SK-N-SH (cell line): ENCODE measurements around the gene SRGAP1. TPM values are rescaled to one million over a fixed set of nuclear protein-coding genes. Genes with fewer than 3 reads are reported as not detected.

Experiments
- CTCF ChIA-PET: fragments of 300-600, 350-600 bp; formaldehyde crosslinking; extraction: SDS; loops from one replicate; lab custom pipeline; 2021; lab: Yijun Ruan, JAX
- POLR2A ChIA-PET: fragments of 350-600 bp; sonication (Branson Sonifier 250); formaldehyde crosslinking; extraction: SDS; loops from one replicate; lab custom pipeline; 2020; ENCODE audit warnings: antibody characterized with exemption, inconsistent platforms; lab: Yijun Ruan, JAX
- DNase-seq: peaks from one replicate; pipeline ENCODE4 v3.0.0; 2012
- H2AFZ ChIP-seq: fragments of 200-600 bp; sonication (generic); 2 replicates; pipeline ENCODE4 v1.8.1; 2016; ENCODE audit warnings: antibody characterized with exemption, mild to moderate bottlenecking, low read depth
- H3F3A ChIP-seq: fragments of 200-600 bp; sonication (generic); replicated peaks from 2 replicates; pipeline ENCODE3; 2016; ENCODE audit warnings: antibody characterized with exemption, mild to moderate bottlenecking; ENCODE audit not compliant: insufficient read depth
- H3K27ac ChIP-seq, 2 experiments: fragments of 200-500 bp in 1 of 2; fragments of 200-600 bp in 1 of 2; sonication (Bioruptor generic) in 1 of 2; sonication (generic), shearing (Covaris generic) in 1 of 2; 2 replicates each; pipeline versions ENCODE4 v1.5.1 to v1.6.1; 2014 to 2016; ENCODE audit warnings: low read depth in 2 of 2, inconsistent platforms in 1 of 2, low read length in 1 of 2, mild to moderate bottlenecking in 1 of 2, mixed read lengths in 1 of 2
- H3K27me3 ChIP-seq: fragments of 200-600 bp; sonication (generic), shearing (Covaris generic); 2 replicates; pipeline ENCODE4 v1.6.1; 2016; ENCODE audit warnings: mixed run types; ENCODE audit not compliant: insufficient read depth
- H3K36me3 ChIP-seq, 2 experiments: fragments of 200-500 bp in 1 of 2; fragments of 200-600 bp in 1 of 2; sonication (Bioruptor generic) in 1 of 2; sonication (generic) in 1 of 2; replicated peaks in 1 of 2; 2 replicates each; pipeline versions ENCODE3 to v1.5.1; 2014 to 2016; ENCODE audit warnings: low read length in 1 of 2, mild to moderate bottlenecking in 1 of 2; ENCODE audit not compliant: insufficient read depth in 2 of 2, control insufficient read depth in 1 of 2
- H3K4me1 ChIP-seq, 2 experiments: fragments of 200-500 bp in 1 of 2; fragments of 200-600 bp in 1 of 2; sonication (Bioruptor generic) in 1 of 2; sonication (generic), shearing (Covaris generic) in 1 of 2; 2 replicates each; pipeline versions ENCODE4 v1.5.1 to v1.6.1; 2014 to 2016; ENCODE audit warnings: low read depth in 1 of 2, low read length in 1 of 2, mixed run types in 1 of 2; ENCODE audit not compliant: insufficient read depth in 2 of 2, control insufficient read depth in 1 of 2
- H3K4me2 ChIP-seq: fragments of 200-600 bp; sonication (generic), shearing (Covaris generic); 2 replicates; pipeline ENCODE4 v1.6.1; 2017; ENCODE audit warnings: mixed run types
- H3K4me3 ChIP-seq, 2 experiments: fragments of 200-500 bp in 1 of 2; fragments of 200-600 bp in 1 of 2; sonication (Bioruptor generic) in 1 of 2; sonication (generic), shearing (Covaris generic) in 1 of 2; 2 replicates each; pipeline versions ENCODE4 v1.5.1 to v1.8.1; 2014 to 2016; ENCODE audit warnings: low read depth in 2 of 2, inconsistent platforms in 1 of 2, low read length in 1 of 2, mild to moderate bottlenecking in 1 of 2, mixed read lengths in 1 of 2, moderate library complexity in 1 of 2
- H3K79me2 ChIP-seq: fragments of 200-600 bp; sonication (generic); 2 replicates; pipeline ENCODE4 v1.8.1; 2017; ENCODE audit warnings: mild to moderate bottlenecking; ENCODE audit not compliant: insufficient read depth
- H3K9ac ChIP-seq: fragments of 200-600 bp; sonication (generic); 2 replicates; pipeline ENCODE4 v1.6.1; 2017; ENCODE audit warnings: mixed run types
- H3K9me2 ChIP-seq: fragments of 200-600 bp; sonication (generic); 2 replicates; pipeline ENCODE4 v1.6.1; 2017; ENCODE audit warnings: mixed run types
- H3K9me3 ChIP-seq: fragments of 200-600 bp; sonication (generic); 2 replicates; pipeline ENCODE4 v1.6.1; 2017; ENCODE audit warnings: mixed run types, mild to moderate bottlenecking, moderate library complexity
- H4K20me1 ChIP-seq: fragments of 200-600 bp; sonication (generic); 2 replicates; pipeline ENCODE4 v1.6.1; 2017; ENCODE audit warnings: mild to moderate bottlenecking, mixed run types; ENCODE audit not compliant: insufficient read depth
- CHD2 ChIP-seq: fragments of 150-350 bp; IDR thresholded peaks from 2 replicates; pipeline ENCODE4 v1.6.1; 2018; ENCODE audit warnings: low read length; ENCODE audit not compliant: partially characterized antibody
- EP300 ChIP-seq, 2 experiments: IDR thresholded peaks; 2 replicates each; pipeline versions ENCODE4 v1.4.0 to v1.6.1; 2012; ENCODE audit warnings: borderline replicate concordance in 1 of 2, low read depth in 1 of 2, low read length in 1 of 2
- FOSL2 ChIP-seq: IDR thresholded peaks from 2 replicates; pipeline ENCODE4 v1.4.0; 2012; ENCODE audit warnings: low read depth, mild to moderate bottlenecking, moderate library complexity, borderline replicate concordance
- FOXJ3 ChIP-seq: sonication (generic); formaldehyde crosslinking; IDR thresholded peaks from 2 replicates; pipeline ENCODE4 v1.5.1; 2020; ENCODE audit warnings: mild to moderate bottlenecking, missing genetic modification reagents
- GABPA ChIP-seq: IDR thresholded peaks from 2 replicates; pipeline ENCODE4 v1.4.0; 2012; ENCODE audit warnings: low read depth, mild to moderate bottlenecking
- GATA2 ChIP-seq: sonication (generic); formaldehyde crosslinking; IDR thresholded peaks from 2 replicates; pipeline ENCODE4 v1.5.0; 2020; ENCODE audit warnings: mild to moderate bottlenecking, missing genetic modification reagents
- MEF2A ChIP-seq: IDR thresholded peaks from 2 replicates; pipeline ENCODE4 v1.4.0; 2012; ENCODE audit warnings: low read depth, borderline replicate concordance
- MXI1 ChIP-seq: IDR thresholded peaks from 2 replicates; pipeline ENCODE4 v1.6.1; 2012; ENCODE audit warnings: mild to moderate bottlenecking, low read depth, low read length, improper control_type of control experiment
- NFIC ChIP-seq: IDR thresholded peaks from 2 replicates; pipeline ENCODE4 v1.4.0; 2012; ENCODE audit warnings: borderline replicate concordance
- RAD21 ChIP-seq: IDR thresholded peaks from 2 replicates; pipeline ENCODE4 v1.6.1; 2012; ENCODE audit warnings: mild to moderate bottlenecking, low read length
- RCOR1 ChIP-seq: fragments of 150-350 bp; IDR thresholded peaks from 2 replicates; pipeline ENCODE4 v1.6.1; 2017; ENCODE audit warnings: antibody characterized with exemption, low read length
- SIN3A ChIP-seq: IDR thresholded peaks from 2 replicates; pipeline ENCODE4 v1.6.1; 2012; ENCODE audit warnings: low read depth, mild to moderate bottlenecking, low read length, moderate library complexity, borderline replicate concordance
- TAF1 ChIP-seq: IDR thresholded peaks from 2 replicates; pipeline ENCODE4 v1.6.1; 2012; ENCODE audit warnings: low read depth, mild to moderate bottlenecking, low read length, moderate library complexity, borderline replicate concordance
- TEAD4 ChIP-seq: IDR thresholded peaks from 2 replicates; pipeline ENCODE4 v1.4.0; 2012; ENCODE audit warnings: mild to moderate bottlenecking, borderline replicate concordance; ENCODE audit not compliant: insufficient read depth
- YY1 ChIP-seq: IDR thresholded peaks from 2 replicates; pipeline ENCODE4 v1.4.0; 2012; ENCODE audit warnings: low read depth, mild to moderate bottlenecking
- WGBS: methylation state at CpG from one replicate; pipeline ENCODE4 v1.1.6; 2017; ENCODE audit warnings: low lambda C conversion rate; 5-methylcytosine and 5-hydroxymethylcytosine counted together
- polyA plus RNA-seq, 3 experiments: library from polyadenylated mRNA; depleted of rRNA; stranded (reverse); fragments of >200 nt; gene quantifications; 2 replicates each; pipeline ENCODE4 v1.2.3, GENCODE V29; 2012
- TF ChIP-seq, protein P1 (sequence below): fragments of 150-350 bp; IDR thresholded peaks from 2 replicates; pipeline ENCODE4 v1.6.1; 2017; ENCODE audit warnings: antibody characterized with exemption, low read length, low read depth, borderline replicate concordance
- TF ChIP-seq, protein P2 (sequence below): IDR thresholded peaks from 2 replicates; pipeline ENCODE4 v1.4.0; 2012; ENCODE audit warnings: low read depth, borderline replicate concordance
- TF ChIP-seq, protein P3 (sequence below): fragments of 150-350 bp; IDR thresholded peaks from 2 replicates; pipeline ENCODE4 v1.6.1; 2016; ENCODE audit warnings: mild to moderate bottlenecking, low read depth, low read length
- TF ChIP-seq, protein P4 (sequence below): IDR thresholded peaks from 2 replicates; pipeline ENCODE4 v1.4.0; 2012; ENCODE audit warnings: low read depth, borderline replicate concordance

Gene SRGAP1
- polyA plus RNA-seq, 1 of the 3 experiments (the other 2 are of a cell fraction): 2.6 TPM

DNA sequence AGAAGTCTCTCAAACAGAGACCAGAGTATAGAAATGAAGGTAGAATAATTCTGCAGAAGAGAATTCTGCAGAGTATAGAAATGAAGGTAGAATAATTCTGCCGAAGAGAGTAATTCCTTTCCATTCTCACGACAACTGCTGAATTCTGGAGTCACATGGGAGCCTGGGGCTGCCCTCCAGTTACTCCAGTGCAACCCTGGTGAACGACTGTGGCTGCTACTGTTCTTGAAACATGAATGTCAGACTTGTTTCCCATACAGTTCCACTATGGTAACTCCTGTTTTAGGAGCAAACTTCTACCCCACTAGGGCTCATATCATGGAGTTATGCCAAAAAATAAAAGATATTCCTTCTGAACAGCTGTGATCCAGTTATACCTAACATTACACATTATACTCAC lies 213.2 kb downstream of the SRGAP1 start:
- H3K4me2 ChIP-seq: no peak overlapping the region
- H3K9ac ChIP-seq: no peak overlapping the region
- no peak for TF ChIP-seq RAD21
- TF ChIP-seq FOXJ3: no peak
- no peak for TF ChIP-seq CHD2
- no peak for TF ChIP-seq GABPA
- no peak for TF ChIP-seq YY1
- TF ChIP-seq EP300 (IDR thresholded peaks at IDR 0.05; ENCODE audit: borderline replicate concordance in 1 of 2, low read depth in 1 of 2, low read length in 1 of 2): no peak
- no peak for TF ChIP-seq GATA2
- TF ChIP-seq, protein P1, sequence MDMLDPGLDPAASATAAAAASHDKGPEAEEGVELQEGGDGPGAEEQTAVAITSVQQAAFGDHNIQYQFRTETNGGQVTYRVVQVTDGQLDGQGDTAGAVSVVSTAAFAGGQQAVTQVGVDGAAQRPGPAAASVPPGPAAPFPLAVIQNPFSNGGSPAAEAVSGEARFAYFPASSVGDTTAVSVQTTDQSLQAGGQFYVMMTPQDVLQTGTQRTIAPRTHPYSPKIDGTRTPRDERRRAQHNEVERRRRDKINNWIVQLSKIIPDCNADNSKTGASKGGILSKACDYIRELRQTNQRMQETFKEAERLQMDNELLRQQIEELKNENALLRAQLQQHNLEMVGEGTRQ: no peak
- TF ChIP-seq TAF1: no peak
- no peak for TF ChIP-seq RCOR1
- TF ChIP-seq MXI1: no peak
- TF ChIP-seq TEAD4: no peak
- TF ChIP-seq, protein P2, sequence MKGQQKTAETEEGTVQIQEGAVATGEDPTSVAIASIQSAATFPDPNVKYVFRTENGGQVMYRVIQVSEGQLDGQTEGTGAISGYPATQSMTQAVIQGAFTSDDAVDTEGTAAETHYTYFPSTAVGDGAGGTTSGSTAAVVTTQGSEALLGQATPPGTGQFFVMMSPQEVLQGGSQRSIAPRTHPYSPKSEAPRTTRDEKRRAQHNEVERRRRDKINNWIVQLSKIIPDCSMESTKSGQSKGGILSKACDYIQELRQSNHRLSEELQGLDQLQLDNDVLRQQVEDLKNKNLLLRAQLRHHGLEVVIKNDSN: no peak
- no peak for TF ChIP-seq NFIC
- DNase-seq: no peak
- no peak overlapping the region for H3K4me3 ChIP-seq
- no peaks in the 10 kb centered on the region for H3K9me2 ChIP-seq
- peaks cover 3% of the 10 kb centered on the region for H3F3A ChIP-seq
- ChIA-PET POLR2A (no interaction called here), CTCF (interaction anchor here (1.4 to 2.3 kb wide), 3 partner anchors 13 to 214 kb away, joined by 3 to 6 read pairs (median 4); partner anchors contain the start of gene SRGAP1)
- no peak overlapping the region for H2AFZ ChIP-seq
- H3K9me3 ChIP-seq: no peaks in the 10 kb centered on the region
- H4K20me1 ChIP-seq: no peaks in the 10 kb centered on the region
- WGBS: 96% methylated on average over 3 of the region's 3 CpGs
- peaks cover 8 to 17% of the 10 kb centered on the region in 2 experiments; a peak in 3 of 4 replicates for H3K4me1 ChIP-seq
- peak overlapping the region in 1 of 2 experiments; percentile 82; a peak in 2 of 4 replicates for H3K27ac ChIP-seq
- no peaks in the 10 kb centered on the region for H3K27me3 ChIP-seq
- H3K79me2 ChIP-seq: no peaks in the 10 kb centered on the region
- no peaks in the 10 kb centered on the region for H3K36me3 ChIP-seq

DNA sequence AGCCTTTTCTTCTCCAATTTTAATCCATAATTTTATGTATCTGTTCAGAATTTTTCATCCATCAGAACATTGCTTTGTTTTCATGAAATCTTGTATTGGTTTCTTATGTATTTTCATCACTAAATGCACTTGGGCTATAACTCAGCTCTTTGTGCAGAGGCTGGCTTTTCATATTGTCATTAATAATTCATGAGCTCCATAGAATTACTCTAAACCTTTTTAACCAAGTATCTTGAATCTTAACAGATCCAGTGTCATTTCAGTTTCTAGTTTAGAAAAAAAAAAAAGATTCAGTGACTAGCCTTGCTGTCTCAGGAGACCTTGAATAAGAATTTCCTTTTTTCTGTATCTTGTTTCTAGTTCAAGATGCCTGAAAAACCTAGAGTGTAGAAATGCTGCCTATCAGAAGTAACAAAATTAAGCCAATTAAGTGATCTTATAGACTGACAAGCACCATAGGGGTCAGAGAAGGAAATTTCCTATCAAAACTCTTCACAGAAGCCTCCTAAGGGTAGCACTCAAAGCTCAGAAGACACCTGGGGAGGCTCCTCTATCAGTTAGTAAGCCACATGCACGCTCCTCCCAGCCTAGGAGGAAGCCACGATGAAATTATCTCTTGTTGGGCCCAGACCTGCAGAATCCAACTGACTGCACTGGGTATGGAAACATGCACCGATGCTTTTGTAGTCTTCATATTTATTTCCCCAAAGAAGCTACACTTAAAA lies 214.2 kb downstream of the SRGAP1 start:
- POLR2A ChIA-PET: no interaction called here
- H3K27ac ChIP-seq: no peak overlapping the region
- TF ChIP-seq, protein P3, sequence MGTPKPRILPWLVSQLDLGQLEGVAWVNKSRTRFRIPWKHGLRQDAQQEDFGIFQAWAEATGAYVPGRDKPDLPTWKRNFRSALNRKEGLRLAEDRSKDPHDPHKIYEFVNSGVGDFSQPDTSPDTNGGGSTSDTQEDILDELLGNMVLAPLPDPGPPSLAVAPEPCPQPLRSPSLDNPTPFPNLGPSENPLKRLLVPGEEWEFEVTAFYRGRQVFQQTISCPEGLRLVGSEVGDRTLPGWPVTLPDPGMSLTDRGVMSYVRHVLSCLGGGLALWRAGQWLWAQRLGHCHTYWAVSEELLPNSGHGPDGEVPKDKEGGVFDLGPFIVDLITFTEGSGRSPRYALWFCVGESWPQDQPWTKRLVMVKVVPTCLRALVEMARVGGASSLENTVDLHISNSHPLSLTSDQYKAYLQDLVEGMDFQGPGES: no peak
- TF ChIP-seq, protein P2: no peak
- TF ChIP-seq, protein P4, sequence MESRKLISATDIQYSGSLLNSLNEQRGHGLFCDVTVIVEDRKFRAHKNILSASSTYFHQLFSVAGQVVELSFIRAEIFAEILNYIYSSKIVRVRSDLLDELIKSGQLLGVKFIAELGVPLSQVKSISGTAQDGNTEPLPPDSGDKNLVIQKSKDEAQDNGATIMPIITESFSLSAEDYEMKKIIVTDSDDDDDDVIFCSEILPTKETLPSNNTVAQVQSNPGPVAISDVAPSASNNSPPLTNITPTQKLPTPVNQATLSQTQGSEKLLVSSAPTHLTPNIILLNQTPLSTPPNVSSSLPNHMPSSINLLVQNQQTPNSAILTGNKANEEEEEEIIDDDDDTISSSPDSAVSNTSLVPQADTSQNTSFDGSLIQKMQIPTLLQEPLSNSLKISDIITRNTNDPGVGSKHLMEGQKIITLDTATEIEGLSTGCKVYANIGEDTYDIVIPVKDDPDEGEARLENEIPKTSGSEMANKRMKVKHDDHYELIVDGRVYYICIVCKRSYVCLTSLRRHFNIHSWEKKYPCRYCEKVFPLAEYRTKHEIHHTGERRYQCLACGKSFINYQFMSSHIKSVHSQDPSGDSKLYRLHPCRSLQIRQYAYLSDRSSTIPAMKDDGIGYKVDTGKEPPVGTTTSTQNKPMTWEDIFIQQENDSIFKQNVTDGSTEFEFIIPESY: no peak
- TF ChIP-seq MEF2A (no peak), SIN3A (no peak), FOSL2 (no peak)

More for the DNA sequence above, 214.2 kb downstream of the SRGAP1 start:
- Histone ChIP-seq H3K27me3 (no peaks in the 10 kb centered on the region), H3K9me2 (no peaks in the 10 kb centered on the region), H3K4me1 (peaks cover 10 to 17% of the 10 kb centered on the region in 2 experiments; a peak in 3 of 4 replicates), H3K79me2 (no peaks in the 10 kb centered on the region), H3K4me2 (no peak overlapping the region), H2AFZ (no peak overlapping the region), H3F3A (peaks cover 3% of the 10 kb centered on the region), H3K36me3 (peaks cover 0 to 6% of the 10 kb centered on the region in 2 experiments), H4K20me1 (no peaks in the 10 kb centered on the region), H3K9ac (no peak overlapping the region), H3K9me3 (no peaks in the 10 kb centered on the region), H3K4me3 (no peak overlapping the region)
- DNase-seq: no peak
- WGBS: 98% methylated on average over 3 of the region's 3 CpGs
- CTCF ChIA-PET: interaction anchor here (0.9 to 1.9 kb wide), 3 partner anchors 18 to 215 kb away, joined by 3 to 8 read pairs (median 4); no protein-coding TSS in a partner anchor
